NCI-H748 (cell line): ENCODE results near the gene DOHH.
"Not testable (repeated sequence)": the region's sequence is repeated elsewhere in the genome, so short reads cannot be mapped to it uniquely, and the experiment has no call there.

Experiments used
- DNase-seq: peaks from one replicate; lab custom pipeline; 2025; ENCODE audit not compliant: unreplicated experiment; lab: John Stamatoyannopoulos, UW

The DOHH gene

DNA sequence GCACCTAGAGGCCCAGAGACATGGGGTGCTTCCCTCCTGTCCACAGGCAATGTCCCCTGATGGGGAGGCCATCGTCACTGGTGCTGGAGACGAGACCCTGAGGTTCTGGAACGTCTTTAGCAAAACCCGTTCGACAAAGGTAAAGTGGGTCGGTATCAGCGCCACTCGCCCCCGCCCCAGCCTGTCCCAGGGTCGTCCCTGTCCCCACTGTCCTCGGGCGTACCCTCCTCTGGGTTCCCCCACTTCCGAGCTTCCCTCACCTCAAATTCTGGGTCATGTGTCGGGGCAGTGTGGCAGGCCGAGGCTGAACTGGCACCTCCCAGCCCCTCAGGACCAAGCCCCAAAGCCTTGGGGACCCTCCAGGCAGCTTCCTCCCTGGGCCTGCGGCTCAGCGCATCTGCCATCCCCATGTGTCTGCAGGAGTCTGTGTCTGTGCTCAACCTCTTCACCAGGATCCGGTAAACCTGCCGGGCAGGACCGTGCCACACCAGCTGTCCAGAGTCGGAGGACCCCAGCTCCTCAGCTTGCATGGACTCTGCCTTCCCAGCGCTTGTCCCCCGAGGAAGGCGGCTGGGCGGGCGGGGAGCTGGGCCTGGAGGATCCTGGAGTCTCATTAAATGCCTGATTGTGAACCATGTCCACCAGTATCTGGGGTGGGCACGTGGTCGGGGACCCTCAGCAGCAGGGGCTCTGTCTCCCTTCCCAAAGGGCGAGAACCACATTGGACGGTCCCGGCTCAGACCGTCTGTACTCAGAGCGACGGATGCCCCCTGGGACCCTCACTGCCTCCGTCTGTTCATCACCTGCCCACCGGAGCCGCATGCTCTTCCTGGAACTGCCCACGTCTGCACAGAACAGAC, 34.1 kb upstream of the DOHH start:
- DNase-seq, result no peak

GRCh38 chr19:3533563-3534216, 33.2 kb upstream of the DOHH start:
- no peak for DNase-seq

DNA sequence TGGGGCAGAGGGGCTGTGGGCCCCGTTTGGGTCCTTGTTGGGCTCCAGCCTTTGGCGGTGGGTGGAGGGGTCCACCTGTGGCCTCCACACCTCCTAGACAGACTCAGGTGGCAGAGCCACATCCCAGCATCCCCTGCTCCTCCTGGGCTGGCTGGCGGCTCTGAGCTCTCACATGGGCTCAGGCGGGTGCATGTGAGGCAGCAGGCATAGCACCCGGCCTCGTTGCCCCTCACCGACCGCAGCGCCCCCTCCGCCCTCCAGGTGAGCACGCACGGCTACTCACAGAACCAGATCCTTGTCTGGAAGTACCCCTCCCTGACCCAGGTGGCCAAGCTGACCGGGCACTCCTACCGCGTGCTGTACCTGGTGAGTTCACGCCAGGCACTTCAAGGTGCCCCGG, 32.6 kb upstream of the DOHH start:
- DNase-seq, result no peak

GRCh38 chr19:3532154-3532786, 31.8 kb upstream of the DOHH start:
- no peak for DNase-seq

DNA sequence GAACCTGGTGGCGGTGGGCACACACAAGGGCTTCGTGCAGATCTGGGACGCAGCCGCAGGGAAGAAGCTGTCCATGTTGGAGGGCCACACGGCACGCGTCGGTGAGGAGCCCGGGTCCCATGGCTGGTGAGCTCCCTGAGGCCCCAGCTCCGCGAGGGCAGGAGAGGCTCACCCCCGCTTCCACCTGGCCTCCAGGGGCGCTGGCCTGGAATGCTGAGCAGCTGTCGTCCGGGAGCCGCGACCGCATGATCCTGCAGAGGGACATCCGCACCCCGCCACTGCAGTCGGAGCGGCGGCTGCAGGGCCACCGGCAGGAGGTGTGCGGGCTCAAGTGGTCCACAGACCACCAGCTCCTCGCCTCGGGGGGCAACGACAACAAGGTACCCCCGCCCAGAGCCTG, 31.2 kb upstream of the DOHH start:
- no peak for DNase-seq

DNA sequence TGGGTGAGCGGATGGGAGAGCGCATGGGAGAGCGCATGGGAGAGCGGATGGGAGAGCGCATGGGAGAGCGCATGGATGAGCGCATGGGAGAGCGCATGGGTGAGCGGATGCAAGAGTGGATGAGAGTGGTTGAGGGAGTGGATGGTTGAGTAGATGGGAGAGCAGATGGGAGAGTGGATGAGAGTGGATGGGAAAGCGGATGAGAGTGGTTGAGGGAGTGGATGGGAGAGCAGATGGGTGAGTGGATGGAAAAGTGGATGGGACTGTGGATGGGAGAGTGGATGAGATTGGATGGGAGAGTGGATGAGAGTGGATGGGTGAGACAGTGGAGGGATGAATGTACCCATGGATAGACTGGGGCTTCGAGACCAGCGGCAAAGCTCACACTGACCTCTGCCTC, 29.9 kb upstream of the DOHH start:
- no peak for DNase-seq

DNA sequence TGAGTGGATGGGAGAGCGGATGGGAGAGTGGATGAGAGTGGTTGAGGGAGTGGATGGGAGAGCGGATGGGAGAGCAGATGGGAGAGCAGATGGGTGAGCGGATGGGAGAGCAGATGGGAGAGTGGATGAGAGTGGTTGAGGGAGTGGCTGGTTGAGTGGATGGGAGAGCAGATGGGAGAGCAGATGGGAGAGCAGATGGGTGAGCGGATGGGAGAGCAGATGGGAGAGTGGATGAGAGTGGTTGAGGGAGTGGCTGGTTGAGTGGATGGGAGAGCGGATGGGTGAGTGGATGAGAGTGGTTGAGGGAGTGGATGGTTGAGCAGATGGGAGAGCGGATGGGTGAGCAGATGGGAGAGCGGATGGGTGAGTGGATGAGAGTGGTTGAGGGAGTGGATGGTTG, 28.8 kb upstream of the DOHH start:
- DNase-seq, result not testable (repeated sequence)

DNA sequence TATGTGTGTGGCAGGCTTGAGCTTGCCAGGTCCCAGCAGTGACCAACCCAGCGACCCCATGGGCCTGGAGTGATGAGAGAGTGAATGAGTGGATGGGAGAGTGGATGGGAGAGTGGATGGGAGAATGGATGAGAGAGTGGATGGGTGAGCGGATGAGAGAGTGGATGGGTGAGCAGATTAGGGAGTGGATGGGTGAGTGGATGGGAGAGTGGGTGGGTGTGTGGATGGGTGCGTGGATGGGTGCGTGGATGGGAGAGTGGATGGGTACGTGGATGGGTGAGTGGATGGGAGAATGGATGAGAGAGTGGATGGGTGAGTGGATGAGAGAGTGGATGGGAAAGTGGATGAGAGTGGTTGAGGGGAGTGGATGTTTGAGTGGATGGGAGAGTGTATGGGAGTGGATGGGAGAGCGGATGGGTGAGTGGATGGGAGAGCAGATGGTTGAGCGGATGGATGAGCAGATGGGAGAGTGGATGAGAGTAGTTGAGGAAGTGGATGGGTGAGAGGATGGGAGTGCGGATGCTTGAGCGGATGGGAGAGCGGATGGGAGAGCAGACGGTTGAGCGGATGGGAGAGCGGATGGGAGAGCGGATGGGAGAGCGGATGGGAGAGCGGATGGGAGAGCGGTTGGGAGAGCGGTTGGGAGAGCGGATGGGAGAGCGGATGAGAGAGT, 28.2 kb upstream of the DOHH start:
- no peak for DNase-seq

DNA sequence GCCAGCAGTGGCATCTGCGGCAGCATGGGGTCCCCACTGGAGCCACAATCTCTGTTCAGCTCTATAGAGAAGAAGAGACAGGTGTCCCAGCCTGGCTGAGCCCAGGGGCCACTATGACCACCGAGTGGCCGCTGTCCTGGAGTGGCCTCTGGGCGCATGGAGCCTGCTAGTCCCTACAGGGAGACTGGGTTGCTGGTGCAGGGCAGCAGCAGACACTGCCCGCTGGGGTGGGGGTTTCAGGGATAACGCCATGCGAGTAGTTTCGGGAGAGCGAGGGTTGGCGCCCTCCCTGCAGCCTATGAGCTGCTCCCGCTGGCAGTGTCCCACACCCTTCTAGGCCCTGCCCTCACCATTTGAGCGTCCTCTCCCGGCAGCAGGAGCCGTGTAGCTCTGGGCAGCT, 27.6 kb upstream of the DOHH start:
- no peak for DNase-seq

- DNase-seq, result no peak
These were observed 26.9 kb upstream of the DOHH start for GRCh38 chr19:3527238-3527910.

- no peak for DNase-seq
These were observed 26.2 kb upstream of the DOHH start for GRCh38 chr19:3526507-3527237.

DNA sequence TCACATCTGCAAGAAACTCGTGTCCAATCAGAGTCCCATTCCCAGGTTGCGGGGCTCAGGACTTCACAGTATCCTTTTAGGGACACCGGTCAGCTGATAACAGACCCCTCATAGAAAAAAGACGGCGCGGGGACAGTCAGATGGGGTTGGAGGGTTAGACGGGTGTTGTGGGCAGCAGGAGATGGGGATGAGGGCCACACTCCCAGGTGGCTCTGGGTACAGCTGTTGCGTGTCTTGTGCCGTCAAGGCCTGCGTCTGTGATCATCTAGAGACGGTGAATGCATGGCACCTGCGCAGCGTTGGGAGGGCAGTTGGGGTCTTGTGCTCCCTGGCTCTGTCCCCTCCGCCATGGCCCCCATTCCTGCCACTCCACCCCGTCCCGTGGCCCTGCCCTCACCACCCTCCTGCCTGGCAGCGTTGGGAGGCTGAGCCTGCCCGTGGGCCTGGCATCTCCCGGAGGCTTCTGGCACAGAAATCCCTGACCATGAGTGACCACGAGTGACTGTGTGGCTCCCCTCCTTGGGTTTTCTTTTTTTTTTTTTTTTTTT, 24.5 kb upstream of the DOHH start:
- DNase-seq, result no peak

DNA sequence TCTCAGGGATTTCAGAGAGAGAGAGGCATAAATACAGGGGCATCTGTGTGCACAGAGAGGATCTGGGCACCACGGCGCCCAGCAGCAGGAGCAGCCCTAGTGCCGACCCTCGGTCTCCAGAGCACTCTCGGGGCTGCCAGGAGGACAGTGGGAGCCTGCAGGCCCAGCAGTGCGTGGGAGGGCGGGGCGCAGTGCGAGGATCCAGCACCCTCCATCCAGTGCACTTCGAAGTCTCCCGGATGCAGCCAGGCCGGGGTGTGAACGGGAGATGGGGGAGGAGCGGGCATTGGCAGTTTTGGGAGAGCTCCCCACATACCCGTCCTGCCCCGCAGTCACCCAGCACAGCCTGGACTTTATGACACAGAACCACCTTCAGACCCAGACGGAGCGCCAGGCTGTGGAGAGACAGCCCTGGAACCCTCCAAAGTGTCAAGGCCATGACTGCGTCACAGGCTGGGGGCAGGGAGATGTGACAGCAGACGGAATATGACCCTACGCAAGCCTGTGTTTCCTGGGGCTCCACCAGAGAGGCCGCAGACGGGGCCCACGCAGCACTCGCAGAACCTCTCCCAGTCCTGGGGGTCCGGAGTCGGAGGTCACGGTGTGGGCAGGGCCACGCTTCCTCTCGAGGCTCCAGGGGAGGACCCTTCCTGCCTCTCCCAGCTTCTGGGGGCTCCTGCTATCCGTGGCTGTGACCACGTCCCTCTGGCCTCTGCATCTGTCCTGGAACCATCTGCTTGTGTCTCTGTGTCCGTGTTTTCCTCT, 23.8 kb upstream of the DOHH start:
- DNase-seq, result no peak

DNA sequence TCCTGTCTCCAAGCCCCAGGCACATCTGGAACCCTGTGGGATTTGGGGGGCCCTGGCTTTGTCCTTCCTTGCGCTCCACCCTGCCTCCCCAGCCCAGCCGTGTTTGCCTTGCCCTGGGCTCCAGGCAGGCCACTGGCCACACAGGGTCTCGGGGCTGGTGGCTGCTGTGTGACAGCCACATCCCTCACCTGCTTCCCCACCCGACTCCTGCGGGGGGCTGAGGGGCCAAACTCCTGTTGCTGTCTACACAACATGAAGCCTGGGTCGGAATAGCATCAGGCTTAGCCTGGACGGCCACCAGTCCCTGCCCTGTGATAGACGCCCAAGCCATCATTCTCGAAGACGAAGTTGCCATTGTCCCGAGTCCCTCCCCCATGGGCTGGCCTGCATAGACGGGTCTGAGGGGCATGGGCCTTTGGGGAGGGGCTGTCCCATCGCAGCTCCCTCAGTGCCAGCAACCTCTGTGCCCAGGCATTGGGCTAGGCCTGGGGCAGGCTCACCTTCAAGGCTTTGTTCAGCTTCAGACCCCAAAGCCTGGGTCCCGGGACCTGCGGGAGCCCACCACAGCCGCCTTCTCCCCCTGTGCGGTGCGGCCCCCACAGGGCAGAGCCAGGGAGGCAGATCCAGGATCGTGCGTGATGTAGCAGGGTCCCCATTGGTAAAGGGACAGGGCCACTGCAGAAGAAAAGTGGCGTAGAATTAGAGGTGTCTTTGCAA, 23.0 kb upstream of the DOHH start:
- DNase-seq, result no peak

- DNase-seq, result no peak
These were observed 22.2 kb upstream of the DOHH start for GRCh38 chr19:3522421-3523360.

- no peak for DNase-seq
These were observed 20.6 kb upstream of the DOHH start for GRCh38 chr19:3521104-3521445.

- no peak for DNase-seq
These were observed 20.0 kb upstream of the DOHH start for GRCh38 chr19:3520166-3521103.
